Measurements from ENCODE around the gene MORF4L1. TPM values are rescaled to one million over a fixed set of nuclear protein-coding genes. Genes with fewer than 3 reads are reported as not detected.

MORF4L1 gene
- total RNA-seq, 1 donor from 2014 or later: 271 TPM

- DNase-seq: no peak
- peaks cover 11% of the 10 kb centered on the region for H3K4me1 Mint-ChIP-seq
- POLR2A ChIA-PET: interaction anchor here (0.7 to 1.1 kb wide), 2 partner anchors 30 to 88 kb away, joined by 3 to 4 read pairs; no protein-coding TSS in a partner anchor
- no peaks in the 10 kb centered on the region for H3K9me3 Mint-ChIP-seq
- no peak for ATAC-seq (ENCODE audit: low read depth)
- intact Hi-C loops (cut with micrococcal nuclease): no loop called here
- CTCF ChIA-PET: interaction anchor here (0.7 to 1.0 kb wide), 2 partner anchors 109 to 268 kb away, joined by 3 to 4 read pairs; no protein-coding TSS in a partner anchor
- peaks cover 58% of the 10 kb centered on the region for H3K36me3 Mint-ChIP-seq (ENCODE audit: low read depth)
- H3K27me3 Mint-ChIP-seq: no peaks in the 10 kb centered on the region
- H3K4me3 Mint-ChIP-seq: no peak overlapping the region
- TF ChIP-seq, protein P1, sequence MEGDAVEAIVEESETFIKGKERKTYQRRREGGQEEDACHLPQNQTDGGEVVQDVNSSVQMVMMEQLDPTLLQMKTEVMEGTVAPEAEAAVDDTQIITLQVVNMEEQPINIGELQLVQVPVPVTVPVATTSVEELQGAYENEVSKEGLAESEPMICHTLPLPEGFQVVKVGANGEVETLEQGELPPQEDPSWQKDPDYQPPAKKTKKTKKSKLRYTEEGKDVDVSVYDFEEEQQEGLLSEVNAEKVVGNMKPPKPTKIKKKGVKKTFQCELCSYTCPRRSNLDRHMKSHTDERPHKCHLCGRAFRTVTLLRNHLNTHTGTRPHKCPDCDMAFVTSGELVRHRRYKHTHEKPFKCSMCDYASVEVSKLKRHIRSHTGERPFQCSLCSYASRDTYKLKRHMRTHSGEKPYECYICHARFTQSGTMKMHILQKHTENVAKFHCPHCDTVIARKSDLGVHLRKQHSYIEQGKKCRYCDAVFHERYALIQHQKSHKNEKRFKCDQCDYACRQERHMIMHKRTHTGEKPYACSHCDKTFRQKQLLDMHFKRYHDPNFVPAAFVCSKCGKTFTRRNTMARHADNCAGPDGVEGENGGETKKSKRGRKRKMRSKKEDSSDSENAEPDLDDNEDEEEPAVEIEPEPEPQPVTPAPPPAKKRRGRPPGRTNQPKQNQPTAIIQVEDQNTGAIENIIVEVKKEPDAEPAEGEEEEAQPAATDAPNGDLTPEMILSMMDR (IDR thresholded peaks at IDR 0.05): no peak
- no peak overlapping the region for H3K27ac Mint-ChIP-seq
These were observed 43.4 kb downstream of the MORF4L1 start for GRCh38 chr15:78916088-78916487.

DNA sequence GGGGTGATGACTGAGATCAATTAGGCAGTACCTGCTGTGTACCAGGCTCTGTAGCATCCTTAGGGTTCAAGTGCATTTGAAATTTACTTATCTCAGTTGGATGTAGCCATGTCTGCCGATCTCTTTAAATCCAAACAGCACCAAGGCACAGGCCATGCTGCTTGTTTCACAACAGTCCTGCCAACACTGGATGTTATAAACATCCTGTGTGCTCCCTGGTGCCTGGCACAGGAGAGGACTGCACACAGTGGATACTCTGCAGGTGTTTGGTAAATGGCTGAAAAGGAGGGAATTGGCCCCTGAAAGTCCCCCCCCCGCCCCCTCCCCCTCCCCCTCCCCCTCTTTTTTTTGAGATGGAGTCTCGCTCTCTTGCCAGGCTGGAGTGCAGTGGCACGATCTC is 45.2 kb downstream of the MORF4L1 start:
- peaks cover 61% of the 10 kb centered on the region for H3K36me3 Mint-ChIP-seq (ENCODE audit: low read depth)
- intact Hi-C loops (cut with micrococcal nuclease): no loop called here

GRCh38 chr15:78921517-78921916 is 48.8 kb downstream of the MORF4L1 start:
- intact Hi-C loops (cut with micrococcal nuclease): no loop called here
- DNase-seq (no peak), ATAC-seq (ENCODE audit: low read depth) (no peak)
- Mint-ChIP-seq H3K27me3 (no peaks in the 10 kb centered on the region), H3K27ac (peak overlapping the region; percentile 53), H3K4me1 (peaks cover 13% of the 10 kb centered on the region), H3K9me3 (no peaks in the 10 kb centered on the region), H3K36me3 (ENCODE audit: low read depth) (peaks cover 78% of the 10 kb centered on the region), H3K4me3 (no peak overlapping the region)
- TF ChIP-seq, protein P1 (IDR thresholded peaks at IDR 0.05): no peak
- ChIA-PET CTCF (interaction anchor here (0.9 to 2.8 kb wide), 8 partner anchors 11 to 263 kb away, joined by 3 to 17 read pairs (median 6); no protein-coding TSS in a partner anchor), POLR2A (interaction anchor here (0.8 to 2.6 kb wide), 7 partner anchors 9 to 104 kb away, joined by 3 to 15 read pairs (median 8); partner anchors contain the start of gene MORF4L1)

More for the DNA sequence above, 45.2 kb downstream of the MORF4L1 start:
- Mint-ChIP-seq H3K9me3 (no peaks in the 10 kb centered on the region), H3K27ac (peak overlapping the region; percentile 24), H3K4me1 (peaks cover 12% of the 10 kb centered on the region), H3K27me3 (no peaks in the 10 kb centered on the region), H3K4me3 (no peak overlapping the region)
- ATAC-seq (ENCODE audit: low read depth): no peak
- TF ChIP-seq, protein P1 (IDR thresholded peaks at IDR 0.05): no peak
- ChIA-PET CTCF (no interaction called here), POLR2A (interaction anchor here (0.7 kb wide), 2 partner anchors 61 to 81 kb away, joined by 3 to 6 read pairs; no protein-coding TSS in a partner anchor)
- DNase-seq: no peak

- Mint-ChIP-seq H3K27me3 (no peaks in the 10 kb centered on the region), H3K4me3 (no peak overlapping the region), H3K27ac (peak overlapping the region; percentile 53), H3K9me3 (no peaks in the 10 kb centered on the region), H3K36me3 (ENCODE audit: low read depth) (peaks cover 82% of the 10 kb centered on the region), H3K4me1 (peaks cover 13% of the 10 kb centered on the region)
- intact Hi-C loops (cut with micrococcal nuclease): no loop called here
- POLR2A ChIA-PET: interaction anchor here (0.7 to 2.6 kb wide), 9 partner anchors 9 to 104 kb away, joined by 3 to 15 read pairs (median 4); partner anchors contain the start of gene MORF4L1
- no peak for DNase-seq
- no peak for ATAC-seq (ENCODE audit: low read depth)
- TF ChIP-seq, protein P1 (IDR thresholded peaks at IDR 0.05): no peak
- CTCF ChIA-PET: interaction anchor here (0.9 to 2.8 kb wide), 7 partner anchors 11 to 263 kb away, joined by 3 to 17 read pairs (median 5); no protein-coding TSS in a partner anchor
These were observed 49.2 kb downstream of the MORF4L1 start for GRCh38 chr15:78921940-78922339.

DNA sequence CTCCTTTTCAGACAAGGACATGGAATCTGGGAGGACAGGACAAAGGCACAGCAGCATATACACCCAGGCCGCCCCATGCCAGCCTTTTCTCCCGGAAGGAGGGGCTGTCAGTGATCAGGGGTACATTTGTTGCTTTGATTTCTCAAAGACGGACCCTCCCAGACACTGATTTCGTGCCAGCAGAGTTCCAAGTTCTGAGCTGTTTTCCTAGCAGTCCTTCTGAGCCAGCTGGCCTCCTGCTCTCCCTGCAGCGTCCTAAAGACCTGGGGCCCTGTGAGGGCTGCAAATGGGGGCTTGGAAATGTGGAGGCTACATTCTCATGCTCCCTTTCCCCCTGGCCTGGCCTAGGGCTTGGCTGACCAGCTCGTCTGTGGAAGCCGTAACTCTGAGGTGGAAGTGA is 49.8 kb downstream of the MORF4L1 start:
- peaks cover 87% of the 10 kb centered on the region for H3K36me3 Mint-ChIP-seq (ENCODE audit: low read depth)
- peaks cover 13% of the 10 kb centered on the region for H3K4me1 Mint-ChIP-seq
- DNase-seq (no peak), ATAC-seq (ENCODE audit: low read depth) (no peak)
- ChIA-PET CTCF (interaction anchor here (1.5 to 2.8 kb wide), 4 partner anchors 12 to 103 kb away, joined by 4 to 17 read pairs (median 8); no protein-coding TSS in a partner anchor), POLR2A (interaction anchor here (0.7 to 2.6 kb wide), 7 partner anchors 13 to 103 kb away, joined by 3 to 15 read pairs (median 4); no protein-coding TSS in a partner anchor)
- no peaks in the 10 kb centered on the region for H3K27me3 Mint-ChIP-seq
- no peak overlapping the region for H3K4me3 Mint-ChIP-seq
- H3K27ac Mint-ChIP-seq: peak overlapping the region; percentile 61
- TF ChIP-seq, protein P1 (IDR thresholded peaks at IDR 0.05): no peak
- intact Hi-C loops (cut with micrococcal nuclease): no loop called here
- H3K9me3 Mint-ChIP-seq: no peaks in the 10 kb centered on the region
